Measurements from ENCODE around the gene MYH6. TPM values are rescaled to one million over a fixed set of nuclear protein-coding genes. Genes with fewer than 3 reads are reported as not detected.
"Not testable (repeated sequence)": the region's sequence is repeated elsewhere in the genome, so short reads cannot be mapped to it uniquely, and the experiment has no call there.

MYH6 gene
- total and polyA plus RNA-seq, 3 donors from 2014 or later, result 0.12 to 0.44 (median 0.39) TPM

GRCh38 chr14:23418021-23418420, 9.9 kb upstream of the MYH6 start:
- Histone ChIP-seq H3K9me3 (no peaks in the 10 kb centered on the region), H3K36me3 (ENCODE audit: low read depth, missing control alignments) (no peaks in the 10 kb centered on the region), H3K4me3 (no peak overlapping the region), H3K4me1 (peaks cover 27% of the 10 kb centered on the region), H3K27ac (no peak overlapping the region), H3K27me3 (no peaks in the 10 kb centered on the region)
- WGBS, 2 donors, result 57 to 77% methylated on average over 13 to 21 of the region's 21 CpGs
- peak; percentile 21 for DNase-seq
- TF ChIP-seq POLR2A (IDR thresholded peaks at IDR 0.05) (no peak), CTCF (IDR thresholded peaks at IDR 0.05) (no peak)
- intact Hi-C loops (cut with DNase I; ENCODE audit: low total_unique reads), result no loop called here

GRCh38 chr14:23417269-23417668, 9.2 kb upstream of the MYH6 start:
- H3K27me3 ChIP-seq; H3K4me3 ChIP-seq; H3K27ac ChIP-seq; DNase-seq; H3K9me3 ChIP-seq; intact Hi-C loops (cut with DNase I; ENCODE audit: low total_unique reads); H3K36me3 ChIP-seq (ENCODE audit: low read depth, missing control alignments): not testable (repeated sequence)
- H3K4me1 ChIP-seq, result peaks cover 27% of the 10 kb centered on the region
- 88 to 92% methylated on average over 12 of the region's 12 CpGs for WGBS, 2 donors

GRCh38 chr14:23416801-23417200, 8.7 kb upstream of the MYH6 start:
- DNase-seq, result no peak
- no peaks in the 10 kb centered on the region for H3K27me3 ChIP-seq
- no peaks in the 10 kb centered on the region for H3K36me3 ChIP-seq (ENCODE audit: low read depth, missing control alignments)
- TF ChIP-seq CTCF (IDR thresholded peaks at IDR 0.05) (no peak), POLR2A (IDR thresholded peaks at IDR 0.05) (no peak)
- 86 to 93% methylated on average over 7 to 11 of the region's 11 CpGs for WGBS, 2 donors
- H3K27ac ChIP-seq, result no peak overlapping the region
- intact Hi-C loops (cut with DNase I; ENCODE audit: low total_unique reads), result no loop called here
- H3K4me1 ChIP-seq, result peaks cover 27% of the 10 kb centered on the region
- no peaks in the 10 kb centered on the region for H3K9me3 ChIP-seq
- no peak overlapping the region for H3K4me3 ChIP-seq

- Histone ChIP-seq H3K9me3 (no peaks in the 10 kb centered on the region), H3K4me3 (no peak overlapping the region), H3K27me3 (no peaks in the 10 kb centered on the region), H3K36me3 (ENCODE audit: low read depth, missing control alignments) (no peaks in the 10 kb centered on the region), H3K4me1 (peaks cover 27% of the 10 kb centered on the region), H3K27ac (no peak overlapping the region)
- TF ChIP-seq POLR2A (IDR thresholded peaks at IDR 0.05), result no peak
- no peak for TF ChIP-seq CTCF (IDR thresholded peaks at IDR 0.05)
- DNase-seq, result no peak
- intact Hi-C loops (cut with DNase I; ENCODE audit: low total_unique reads), result no loop called here
- 88 to 91% methylated on average over 21 of the region's 21 CpGs for WGBS, 2 donors
These were observed 8.0 kb upstream of the MYH6 start for GRCh38 chr14:23415821-23416778.

GRCh38 chr14:23414906-23415820, 7.1 kb upstream of the MYH6 start:
- TF ChIP-seq POLR2A (IDR thresholded peaks at IDR 0.05) (no peak), CTCF (IDR thresholded peaks at IDR 0.05) (no peak)
- Histone ChIP-seq H3K9me3 (no peaks in the 10 kb centered on the region), H3K36me3 (ENCODE audit: low read depth, missing control alignments) (no peaks in the 10 kb centered on the region), H3K4me1 (peaks cover 27% of the 10 kb centered on the region), H3K27me3 (no peaks in the 10 kb centered on the region), H3K4me3 (no peak overlapping the region), H3K27ac (peak overlapping the region in 1 of 2 donors; percentile 56)
- DNase-seq, result no peak
- intact Hi-C loops (cut with DNase I; ENCODE audit: low total_unique reads), result no loop called here
- 91 to 95% methylated on average over 37 to 39 of the region's 39 CpGs for WGBS, 2 donors
